HG03280 (cell line): Measurements from ENCODE around the gene WNT10A.

Experiments used
- ATAC-seq: cut with Tn5 transposase; IDR thresholded peaks from one replicate; pipeline ENCODE4 v1.9.1; 2021; ENCODE audit warnings: mild to moderate bottlenecking, moderate library complexity; ENCODE audit not compliant: unreplicated experiment

Gene WNT10A

DNA sequence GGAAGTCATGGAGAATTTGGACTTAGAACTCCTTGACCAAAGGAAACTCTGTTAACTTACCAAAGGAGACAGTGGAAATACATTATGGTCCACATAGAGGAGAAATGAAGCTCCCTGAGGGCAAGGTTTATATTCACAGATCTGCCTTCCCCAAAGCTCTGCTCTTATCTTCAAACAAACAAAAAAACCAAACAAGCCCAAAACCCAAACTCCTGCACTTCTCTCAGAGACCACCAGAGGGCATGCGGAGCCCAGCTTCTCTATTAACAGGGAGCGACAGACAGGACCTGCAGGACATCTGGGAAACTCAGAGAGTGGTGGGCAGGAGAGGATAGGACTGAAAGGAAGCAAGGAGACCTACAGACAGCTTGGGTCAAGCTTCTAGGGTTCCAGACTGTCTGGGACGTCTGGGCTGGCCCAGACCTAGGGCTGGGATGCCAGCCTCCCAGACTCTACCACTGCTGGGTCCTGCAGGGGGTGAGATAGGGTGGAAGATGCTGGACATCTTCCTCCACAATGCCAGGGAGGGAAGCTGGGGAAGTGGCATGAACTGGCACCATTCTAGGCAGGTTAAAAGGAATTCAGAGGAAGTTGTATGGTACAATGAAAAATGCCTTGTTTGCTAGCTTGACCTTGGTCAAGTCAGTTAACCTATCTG is 4.0 kb upstream of the WNT10A start:
- no peak for ATAC-seq

- no peak for ATAC-seq
Measured at GRCh38 chr2:218877331-218877730, 3.3 kb upstream of the WNT10A start.

DNA sequence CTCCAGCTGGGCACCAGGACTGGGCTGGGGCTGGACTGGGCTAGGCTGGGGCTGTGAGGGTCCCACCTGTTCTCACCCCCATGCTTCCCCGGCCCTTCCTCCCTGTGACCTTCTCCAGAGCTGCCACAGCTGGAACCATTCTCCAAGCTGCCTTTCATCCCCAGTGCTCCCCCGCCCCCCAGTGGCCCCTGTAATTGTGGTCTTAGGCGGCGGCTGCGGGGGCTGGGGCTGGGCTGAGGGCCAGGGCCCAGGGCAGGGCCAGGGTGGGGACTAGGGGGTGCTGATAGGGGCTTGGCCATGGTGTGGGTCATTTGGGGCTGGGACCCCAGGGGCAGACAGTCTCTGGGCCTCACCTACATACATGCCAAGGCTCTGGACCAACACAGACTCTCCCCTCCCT is 2.8 kb upstream of the WNT10A start:
- ATAC-seq: no peak

DNA sequence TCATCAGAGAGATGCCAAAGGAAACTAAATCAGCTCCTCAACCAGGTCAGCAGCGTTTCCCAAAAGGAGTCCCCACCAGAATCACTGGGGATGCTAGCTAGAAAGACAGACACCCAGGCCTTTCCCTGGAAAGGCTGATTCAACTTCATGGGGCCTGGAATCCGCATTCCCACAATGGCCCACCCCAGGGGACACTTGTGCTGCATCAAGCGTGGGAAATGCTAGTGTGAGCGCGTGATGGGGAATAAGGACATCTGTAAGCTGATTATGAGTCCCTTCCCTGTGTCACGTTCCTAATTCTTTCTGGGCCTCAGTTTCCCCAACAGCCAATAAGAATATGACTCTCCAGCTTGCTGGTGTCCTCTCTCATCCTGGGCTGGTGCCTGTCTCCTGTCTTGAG is 2.2 kb upstream of the WNT10A start:
- no peak for ATAC-seq

GRCh38 chr2:218878926-218879761 is 1.5 kb upstream of the WNT10A start:
- ATAC-seq: no peak

- ATAC-seq: no peak
Measured at GRCh38 chr2:218879776-218880101, 913 bp upstream of the WNT10A start.

DNA sequence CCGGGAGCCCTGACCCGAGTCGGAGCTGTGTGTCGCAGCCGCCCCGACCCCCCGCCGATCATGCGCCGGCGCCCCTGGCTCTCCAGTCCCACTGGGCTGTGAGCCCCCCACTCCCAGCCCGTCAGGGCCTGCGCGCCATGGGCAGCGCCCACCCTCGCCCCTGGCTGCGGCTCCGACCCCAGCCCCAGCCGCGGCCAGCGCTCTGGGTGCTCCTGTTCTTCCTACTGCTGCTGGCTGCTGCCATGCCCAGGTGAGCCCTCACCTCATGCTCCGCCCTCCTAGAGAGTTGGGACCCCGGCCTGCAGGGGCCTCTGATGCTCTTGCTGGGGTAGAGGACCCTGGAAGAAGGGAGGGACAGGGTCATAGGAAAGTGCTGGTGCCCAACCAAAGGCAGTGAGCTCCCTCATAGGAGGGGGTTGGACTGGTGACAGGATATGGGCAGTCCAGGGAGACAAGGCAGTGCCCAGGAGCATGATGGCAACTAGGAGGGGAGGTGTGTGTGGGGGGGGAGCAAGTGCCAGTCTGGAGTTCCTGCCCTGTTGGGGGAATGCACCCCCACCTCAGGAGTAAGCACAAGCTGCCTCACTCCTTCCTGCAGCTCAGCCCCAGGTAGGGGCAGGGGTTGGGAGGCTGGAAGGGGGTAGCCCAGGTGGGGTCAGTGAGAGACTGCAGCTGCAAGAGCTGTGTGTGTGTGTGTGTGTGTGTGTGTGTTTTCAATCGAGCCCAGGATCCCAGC is 375 bp downstream of the WNT10A start:
- ATAC-seq: no peak

DNA sequence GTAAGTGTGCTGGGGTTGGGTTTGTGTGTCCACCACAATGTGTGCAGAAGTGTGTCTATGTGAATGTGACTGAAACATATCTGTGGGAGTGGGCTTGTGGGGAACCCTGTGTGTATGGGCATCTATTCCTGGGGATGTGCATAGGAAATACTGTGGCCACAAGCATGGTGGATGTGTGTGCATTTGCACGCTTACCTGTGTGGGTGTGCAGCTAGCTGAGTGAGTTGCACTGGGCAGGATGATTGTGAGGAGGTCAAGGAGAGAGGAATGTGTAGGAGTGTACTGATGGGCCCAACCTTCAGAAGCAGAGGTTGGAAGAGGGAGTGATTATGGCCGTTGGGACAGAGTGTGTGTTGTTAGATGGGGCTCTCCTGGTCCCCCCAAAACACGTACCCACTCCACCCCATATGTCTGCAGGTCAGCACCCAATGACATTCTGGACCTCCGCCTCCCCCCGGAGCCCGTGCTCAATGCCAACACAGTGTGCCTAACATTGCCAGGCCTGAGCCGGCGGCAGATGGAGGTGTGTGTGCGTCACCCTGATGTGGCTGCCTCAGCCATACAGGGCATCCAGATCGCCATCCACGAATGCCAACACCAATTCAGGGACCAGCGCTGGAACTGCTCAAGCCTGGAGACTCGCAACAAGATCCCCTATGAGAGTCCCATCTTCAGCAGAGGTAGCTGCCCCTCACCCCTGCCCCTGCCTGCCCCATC is 1.2 kb downstream of the WNT10A start:
- ATAC-seq: no peak

DNA sequence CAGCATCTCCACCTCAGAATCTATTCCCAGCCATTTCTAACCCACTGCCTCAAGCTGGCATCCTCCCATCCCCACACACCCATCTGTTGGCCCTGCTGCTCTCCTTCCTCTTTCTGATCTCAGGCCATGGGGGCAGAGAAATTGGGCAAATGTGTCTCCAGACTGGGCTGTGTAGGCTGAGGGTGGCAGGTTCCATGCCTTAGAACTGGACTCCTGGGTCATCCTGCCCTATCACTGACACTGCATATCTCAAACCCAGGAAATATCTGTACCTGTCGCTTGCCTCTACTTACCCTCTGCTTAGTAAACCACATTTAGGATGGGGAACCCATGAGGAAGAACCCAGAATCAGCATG is 1.8 kb downstream of the WNT10A start:
- no peak for ATAC-seq

DNA sequence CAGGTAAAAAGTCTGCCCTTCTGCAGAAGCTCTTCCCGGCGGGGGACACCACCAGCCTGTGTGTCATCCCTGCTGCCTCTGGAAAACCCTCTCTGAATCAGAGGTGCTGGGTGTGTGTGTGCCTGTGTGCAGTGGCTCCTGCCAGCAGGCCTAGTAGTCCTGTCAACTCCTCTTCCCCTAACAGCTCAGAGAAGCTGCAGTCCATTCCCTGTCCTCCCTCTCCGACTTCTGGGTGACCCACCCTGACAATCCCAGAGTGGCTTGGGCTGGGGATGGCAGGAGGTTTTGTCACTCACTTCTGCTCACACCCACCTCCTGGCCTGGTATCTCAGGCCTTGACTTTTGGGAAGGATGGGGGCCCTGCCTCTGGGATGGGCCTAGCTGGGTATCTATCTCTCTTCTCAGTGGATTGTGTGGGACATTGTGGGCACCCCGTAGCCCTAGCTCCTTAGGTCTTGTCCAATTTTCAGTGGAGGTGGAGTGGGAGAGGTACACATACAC is 2.3 kb downstream of the WNT10A start:
- ATAC-seq: no peak

DNA sequence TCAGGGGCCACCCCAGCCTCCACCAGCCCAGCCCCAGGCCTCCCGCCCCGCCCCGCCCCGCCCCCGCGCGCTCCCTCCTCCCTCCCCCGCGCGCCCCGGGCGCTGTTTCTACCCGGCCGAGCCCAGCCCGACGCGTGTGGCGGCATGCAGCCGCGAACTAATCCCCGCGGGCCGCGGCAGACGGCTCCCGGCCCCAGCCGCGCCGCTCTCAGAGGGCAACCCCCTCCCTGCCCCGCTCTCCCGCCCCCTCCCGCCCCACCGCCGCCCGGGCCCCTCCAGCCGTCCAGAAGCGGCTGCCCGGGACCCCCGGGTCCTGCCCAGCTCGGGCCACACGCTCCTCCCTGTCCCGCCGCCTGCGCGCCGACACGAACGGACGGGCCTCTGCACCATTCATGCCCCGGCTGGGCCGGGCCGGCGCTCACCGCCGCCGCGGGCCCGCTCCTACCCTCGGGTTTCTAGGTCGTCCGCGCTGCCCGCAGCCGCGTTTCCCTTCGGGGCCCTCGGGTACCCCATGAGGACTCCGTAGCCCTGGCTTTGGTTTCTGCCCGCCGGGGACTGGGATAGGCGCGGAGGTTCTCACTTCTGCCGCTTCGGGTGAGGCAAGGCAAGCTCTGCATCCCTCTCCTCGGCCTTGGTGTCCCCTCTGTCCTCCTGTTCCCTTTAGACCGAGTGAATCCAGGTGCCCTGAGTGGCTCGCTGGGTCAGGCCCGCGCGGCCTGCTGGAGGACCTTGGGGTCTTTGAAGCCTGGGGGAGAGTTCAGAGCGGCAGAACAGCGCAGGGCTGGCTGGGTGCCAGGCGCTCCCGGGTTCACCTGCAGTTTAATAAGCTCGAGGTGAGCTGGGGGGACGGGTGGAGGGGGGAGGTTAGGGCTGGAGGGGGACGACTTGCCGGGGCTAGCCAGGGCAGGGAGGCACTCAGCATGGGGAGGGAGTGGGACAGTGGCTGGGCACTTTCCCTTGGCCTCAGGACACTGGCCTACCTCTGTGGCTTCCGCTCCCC is 3.1 kb downstream of the WNT10A start:
- ATAC-seq: no peak

- no peak for ATAC-seq
Measured at GRCh38 chr2:218884519-218884918, 3.9 kb downstream of the WNT10A start.

GRCh38 chr2:218885981-218886947 is 5.6 kb downstream of the WNT10A start:
- peak; percentile 48 for ATAC-seq

DNA sequence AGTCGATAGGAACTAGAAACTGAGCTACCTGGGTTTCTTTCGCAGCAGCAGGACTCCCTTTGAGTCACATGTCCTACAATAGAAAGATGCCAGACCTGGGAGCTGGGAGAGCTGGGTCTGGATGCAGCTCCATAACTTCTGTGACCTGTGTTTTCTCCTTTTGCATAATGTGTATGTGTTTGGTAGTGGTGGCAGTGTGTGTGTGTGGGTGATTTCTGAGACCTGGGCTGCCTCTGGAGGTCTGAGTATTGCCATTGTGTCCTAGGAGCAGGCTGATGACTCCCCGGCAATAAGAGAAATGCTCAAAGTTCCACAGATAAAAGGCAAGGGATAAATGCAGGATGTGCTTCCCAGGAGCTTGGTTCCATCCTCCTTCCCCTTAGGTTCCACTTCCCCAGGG is 6.4 kb downstream of the WNT10A start:
- no peak for ATAC-seq

GRCh38 chr2:218888341-218888740 is 7.7 kb downstream of the WNT10A start:
- ATAC-seq: no peak

DNA sequence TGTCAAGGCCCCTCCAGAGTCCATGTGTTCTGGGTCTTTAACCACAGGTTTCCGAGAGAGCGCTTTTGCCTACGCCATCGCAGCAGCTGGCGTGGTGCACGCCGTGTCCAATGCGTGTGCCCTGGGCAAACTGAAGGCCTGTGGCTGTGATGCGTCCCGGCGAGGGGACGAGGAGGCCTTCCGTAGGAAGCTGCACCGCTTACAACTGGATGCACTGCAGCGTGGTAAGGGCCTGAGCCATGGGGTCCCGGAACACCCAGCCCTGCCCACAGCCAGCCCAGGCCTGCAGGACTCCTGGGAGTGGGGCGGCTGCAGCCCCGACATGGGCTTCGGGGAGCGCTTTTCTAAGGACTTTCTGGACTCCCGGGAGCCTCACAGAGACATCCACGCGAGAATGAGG is 9.3 kb downstream of the WNT10A start:
- no peak for ATAC-seq

GRCh38 chr2:218890369-218890768 is 9.7 kb downstream of the WNT10A start:
- ATAC-seq: no peak

DNA sequence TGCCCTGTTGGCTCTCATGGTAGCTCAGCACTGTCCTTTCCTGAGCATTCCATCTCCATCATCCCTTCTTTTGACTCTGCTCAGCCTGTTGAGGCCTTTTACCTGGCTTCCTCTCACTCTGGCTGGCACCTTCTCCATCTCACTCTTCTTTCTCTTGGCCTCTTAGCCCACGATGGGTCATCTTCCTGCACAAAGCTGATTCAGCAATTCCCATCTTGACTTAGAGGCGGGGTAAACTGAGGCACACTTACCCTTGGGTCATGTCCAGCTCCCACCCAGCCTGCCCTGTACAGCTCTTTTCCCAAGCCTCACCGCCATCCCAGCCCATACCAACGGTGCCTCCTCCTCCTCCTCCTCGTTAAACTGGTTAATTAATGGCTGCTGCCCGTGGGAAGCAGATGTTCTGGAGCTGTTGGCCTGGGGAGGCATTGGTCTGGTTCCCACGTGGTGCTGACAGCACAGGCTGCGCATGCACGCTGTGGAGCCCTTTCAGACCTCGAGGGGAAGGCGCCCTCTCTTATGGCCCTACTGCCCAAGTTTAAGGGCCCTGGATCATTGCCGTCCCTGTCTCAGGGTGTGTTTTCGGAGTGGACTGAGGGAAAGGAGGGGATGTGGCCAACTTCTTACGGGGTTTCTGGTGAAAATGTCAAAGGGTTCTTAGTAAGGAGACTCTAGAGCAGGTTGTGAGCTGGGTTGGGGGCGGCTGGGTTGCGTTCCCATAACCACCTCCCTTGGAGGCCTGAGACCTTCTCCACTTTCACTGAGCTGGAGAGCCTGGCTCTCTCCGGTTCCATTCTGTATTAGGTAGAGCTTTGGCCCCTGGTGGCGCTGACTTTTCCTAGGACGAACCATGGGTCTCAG is 10.9 kb downstream of the WNT10A start:
- no peak for ATAC-seq
